HCT116 (cell line): ENCODE results near the gene CCDC82. TPM values are rescaled to one million over a fixed set of nuclear protein-coding genes. Genes with fewer than 3 reads are reported as not detected.

Source experiments
- ATAC-seq: fragments of 200-7000 bp; cut with Tn5 transposase; 2 replicates; pipeline ENCODE4 v1.9.1; 2020; ENCODE audit warnings: mild to moderate bottlenecking, moderate library complexity
- BruUV-seq: library from RNA; stranded (reverse); fragments of 400-500 nt; replicated peaks from 2 replicates; lab custom pipeline; 2021; lab: Mats Ljungman, UMichigan
- CTCF ChIA-PET: fragments of 300-600 bp; sonication (Branson Sonifier 250); formaldehyde crosslinking; loops from one replicate; lab custom pipeline; 2021; ENCODE audit warnings: antibody characterized with exemption; lab: Charles Lee
- POLR2A ChIA-PET: fragments of 300-600, 350-600 bp; sonication (Branson Sonifier 250); formaldehyde crosslinking; loops from one replicate; lab custom pipeline; 2021; ENCODE audit warnings: antibody characterized with exemption; lab: Charles Lee
- RAD21 ChIA-PET, 2 experiments: fragments of 300-600 bp; sonication (Branson Sonifier 250); formaldehyde crosslinking; loops; one replicate each; lab custom pipeline; 2023; ENCODE audit warnings: low total read pairs in 2 of 2; ENCODE audit not compliant: uncharacterized antibody in 2 of 2, unreplicated experiment in 2 of 2, low non-redundant PET in 1 of 2; lab: Charles Lee
- DNase-seq: peaks from one replicate; pipeline ENCODE4 v3.0.0-alpha.2; 2010; ENCODE audit warnings: low read depth, low spot score
- H2AFZ ChIP-seq: fragments of 200-600 bp; shearing (Covaris generic), sonication (generic); 2 replicates; pipeline ENCODE4 v1.6.1; 2017; ENCODE audit warnings: low read depth, mixed run types, mixed read lengths, antibody characterized with exemption, low read length; ENCODE audit not compliant: poor library complexity, severe bottlenecking
- H3K27ac ChIP-seq: 2 replicates; pipeline ENCODE4 v1.5.1; 2012; ENCODE audit warnings: low read depth, low read length
- H3K27me3 ChIP-seq: fragments of 200-600 bp; sonication (generic); 2 replicates; pipeline ENCODE4 v1.6.1; 2016; ENCODE audit warnings: mixed run types, low read length, mixed read lengths; ENCODE audit not compliant: insufficient read depth
- H3K36me3 ChIP-seq, 2 experiments: fragments of 200-500 bp in 1 of 2; fragments of 200-600 bp in 1 of 2; sonication (Bioruptor generic) in 1 of 2; sonication (generic) in 1 of 2; 2 replicates each; pipeline versions ENCODE4 v1.5.1 to v1.6.1; 2014 to 2016; ENCODE audit warnings: low read length in 2 of 2, inconsistent platforms in 1 of 2, mixed read lengths in 1 of 2, mixed run types in 1 of 2; ENCODE audit not compliant: insufficient read depth in 2 of 2, control insufficient read depth in 1 of 2
- H3K4me1 ChIP-seq, 2 experiments: fragments of 200-600 bp in 1 of 2; sonication (generic) in 1 of 2; 2 replicates each; pipeline versions ENCODE4 v1.5.1 to v1.6.1; 2012 to 2017; ENCODE audit warnings: low read length in 2 of 2, inconsistent platforms in 1 of 2, mild to moderate bottlenecking in 1 of 2, mixed read lengths in 1 of 2, mixed run types in 1 of 2, moderate library complexity in 1 of 2; ENCODE audit not compliant: insufficient read depth in 2 of 2, control insufficient read depth in 1 of 2
- H3K4me2 ChIP-seq: fragments of 200-600 bp; sonication (generic); 2 replicates; pipeline ENCODE4 v1.6.1; 2017; ENCODE audit warnings: mixed run types, low read length, mixed read lengths
- H3K4me3 ChIP-seq, 2 experiments: fragments of 200-600 bp in 1 of 2; sonication (generic) in 1 of 2; replicated peaks in 1 of 2; 2 replicates each; pipeline ENCODE4 v1.5.1; 2011 to 2016; ENCODE audit warnings: low read length in 2 of 2, control low read depth in 1 of 2, low read depth in 1 of 2, mild to moderate bottlenecking in 1 of 2, mixed read lengths in 1 of 2, mixed run types in 1 of 2
- H3K79me2 ChIP-seq: fragments of 200-600 bp; sonication (generic); 2 replicates; pipeline ENCODE4 v1.6.1; 2017; ENCODE audit warnings: mild to moderate bottlenecking, mixed run types, low read length, moderate library complexity, mixed read lengths; ENCODE audit not compliant: insufficient read depth
- H3K9ac ChIP-seq: fragments of 200-600 bp; sonication (generic); 2 replicates; pipeline ENCODE4 v1.6.1; 2016; ENCODE audit warnings: low read length, mixed read lengths
- H3K9me2 ChIP-seq: fragments of 200-600 bp; sonication (generic), shearing (Covaris generic); 2 replicates; pipeline ENCODE4 v1.6.1; 2017; ENCODE audit warnings: mixed run types, mild to moderate bottlenecking, moderate library complexity; ENCODE audit not compliant: insufficient read depth
- H3K9me3 ChIP-seq, 2 experiments: fragments of 200-500 bp in 1 of 2; fragments of 200-600 bp in 1 of 2; sonication (Bioruptor generic) in 1 of 2; sonication (generic) in 1 of 2; 2 replicates each; pipeline ENCODE4 v1.6.1; 2014 to 2017; ENCODE audit warnings: low read length in 2 of 2, mixed read lengths in 2 of 2, inconsistent platforms in 1 of 2, low read depth in 1 of 2, mild to moderate bottlenecking in 1 of 2, mixed run types in 1 of 2, moderate library complexity in 1 of 2; ENCODE audit not compliant: control insufficient read depth in 1 of 2, insufficient read depth in 1 of 2
- H4K20me1 ChIP-seq: fragments of 200-600 bp; sonication (generic), shearing (Covaris generic); 2 replicates; pipeline ENCODE4 v1.6.1; 2017; ENCODE audit warnings: mixed run types, mild to moderate bottlenecking, moderate library complexity; ENCODE audit not compliant: insufficient read depth
- CBX3 ChIP-seq: IDR thresholded peaks from 2 replicates; pipeline ENCODE4 v1.6.1; 2012; ENCODE audit warnings: low read depth
- CEBPB ChIP-seq: IDR thresholded peaks from 2 replicates; pipeline ENCODE4 v1.6.1; 2012; ENCODE audit warnings: low read depth
- EGR1 ChIP-seq: IDR thresholded peaks from 2 replicates; pipeline ENCODE4 v1.6.1; 2012; ENCODE audit warnings: low read depth
- ELF1 ChIP-seq: IDR thresholded peaks from 2 replicates; pipeline ENCODE4 v1.6.1; 2012; ENCODE audit warnings: low read depth, borderline replicate concordance
- JUND ChIP-seq: IDR thresholded peaks from 2 replicates; pipeline ENCODE4 v1.6.1; 2012
- MAX ChIP-seq: IDR thresholded peaks from 2 replicates; pipeline ENCODE4 v1.6.1; 2012
- REST ChIP-seq: IDR thresholded peaks from 2 replicates; pipeline ENCODE4 v1.6.1; 2012; ENCODE audit warnings: low read depth
- SIN3A ChIP-seq: IDR thresholded peaks from 2 replicates; pipeline ENCODE4 v1.6.1; 2012; ENCODE audit warnings: low read depth
- SP1 ChIP-seq: IDR thresholded peaks from 2 replicates; pipeline ENCODE4 v1.6.1; 2012; ENCODE audit warnings: low read depth
- YY1 ChIP-seq: IDR thresholded peaks from 2 replicates; pipeline ENCODE4 v1.6.1; 2011; ENCODE audit warnings: low read length, low read depth, moderate library complexity, mild to moderate bottlenecking; ENCODE audit not compliant: insufficient replicate concordance; ENCODE audit errors: extremely low read depth
- ZFX ChIP-seq: fragments of 450-650 bp; IDR thresholded peaks from 2 replicates; pipeline ENCODE4 v1.6.1; 2017
- intact Hi-C: fragments of 100-400 bp; cut with micrococcal nuclease; formaldehyde crosslinking; loops from 2 replicates; pipeline ENCODE4 v1.10.0; 2022
- total RNA-seq: library from RNA; stranded (reverse); gene quantifications from one replicate; pipeline ENCODE4 v1.2.1, GENCODE V29; 2021; ENCODE audit not compliant: unreplicated experiment
- TF ChIP-seq, protein P1 (sequence below), 3 experiments: fragments of 200-600 bp in 1 of 3; sonication (generic) in 1 of 3; IDR thresholded peaks in 2 of 3; conservative IDR thresholded peaks in 1 of 3; 2 replicates each; pipeline ENCODE4 v1.5.1; 2012 to 2017; ENCODE audit warnings: low read depth in 2 of 3, low read length in 2 of 3, antibody characterized with exemption in 1 of 3, borderline replicate concordance in 1 of 3, control low read depth in 1 of 3, mild to moderate bottlenecking in 1 of 3, mixed read lengths in 1 of 3, mixed run types in 1 of 3, moderate library complexity in 1 of 3; ENCODE audit not compliant: insufficient read depth in 1 of 3

Gene CCDC82
- total RNA-seq, 1 experiment from 2014 or later = 11.2 TPM

DNA sequence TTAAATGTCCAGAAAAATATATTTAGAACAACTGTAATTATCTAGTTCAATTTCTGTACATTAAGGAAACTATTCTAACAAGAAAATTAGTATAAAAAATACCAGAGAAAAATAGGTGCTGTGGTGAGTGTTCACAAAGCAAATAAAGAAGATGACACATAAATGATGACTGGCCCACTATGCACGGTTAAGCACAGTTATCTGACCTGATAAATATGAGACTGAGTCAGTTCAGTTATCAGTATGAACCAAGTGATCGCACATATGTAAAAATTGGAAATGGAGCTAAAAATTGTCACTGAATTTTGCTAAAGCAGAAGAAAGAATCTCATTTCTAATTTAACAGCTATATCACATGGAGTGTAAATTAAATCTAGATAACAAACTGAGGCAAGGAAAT lies 27.9 kb downstream of the CCDC82 start:
- Histone ChIP-seq H3K9me3 (no peaks in the 10 kb centered on the region), H3K4me3 (no peak overlapping the region), H2AFZ (no peak overlapping the region), H3K27me3 (no peaks in the 10 kb centered on the region), H3K79me2 (no peaks in the 10 kb centered on the region), H3K9me2 (no peaks in the 10 kb centered on the region), H3K4me2 (no peak overlapping the region), H4K20me1 (no peaks in the 10 kb centered on the region), H3K36me3 (peaks cover 0 to 3% of the 10 kb centered on the region in 2 experiments; a peak in 1 of 4 replicates), H3K27ac (no peak overlapping the region), H3K4me1 (no peaks in the 10 kb centered on the region), H3K9ac (no peak overlapping the region)
- CTCF ChIA-PET = no interaction called here
- RAD21 ChIA-PET = no interaction called here
- ATAC-seq (no peak), DNase-seq (no peak)
- intact Hi-C loops = no loop called here
- no TSS peak for BruUV-seq
- no peak for TF ChIP-seq CBX3
- no peak for TF ChIP-seq ZFX
- POLR2A ChIA-PET = no interaction called here

DNA sequence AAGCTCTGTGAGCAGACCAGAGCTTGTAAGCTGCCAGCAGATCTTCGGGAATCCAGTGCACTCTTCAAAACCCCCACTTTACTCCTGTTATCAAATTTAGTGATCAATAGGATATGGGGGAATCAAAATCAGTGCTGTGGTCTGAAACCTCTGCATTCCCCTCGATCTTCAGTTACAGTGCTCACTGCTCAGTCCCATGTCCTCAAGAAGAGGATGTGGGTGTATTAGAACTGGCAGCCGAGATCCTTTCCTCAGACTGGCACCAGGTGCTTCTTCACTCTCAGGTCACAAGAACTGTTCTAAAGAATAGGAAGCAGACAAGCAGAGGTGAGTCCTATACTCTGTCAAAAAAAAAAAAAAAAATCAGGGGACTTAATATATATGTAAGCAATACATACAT lies 31.4 kb downstream of the CCDC82 start:
- Histone ChIP-seq H2AFZ (no peak overlapping the region), H3K27me3 (no peaks in the 10 kb centered on the region), H3K27ac (no peak overlapping the region), H3K4me3 (no peak overlapping the region), H3K4me1 (no peaks in the 10 kb centered on the region), H4K20me1 (no peaks in the 10 kb centered on the region), H3K9me2 (no peaks in the 10 kb centered on the region), H3K9ac (no peak overlapping the region), H3K36me3 (no peaks in the 10 kb centered on the region), H3K4me2 (no peak overlapping the region)
- no TSS peak for BruUV-seq
- ATAC-seq (no peak), DNase-seq (no peak)
- RAD21 ChIA-PET = no interaction called here
- CTCF ChIA-PET = no interaction called here
- TF ChIP-seq REST (no peak), SP1 (no peak), YY1 (no peak), SIN3A (no peak), ZFX (no peak), EGR1 (no peak), CBX3 (no peak), CEBPB (no peak), JUND (no peak), MAX (no peak), ELF1 (no peak)
- TF ChIP-seq, protein P1, sequence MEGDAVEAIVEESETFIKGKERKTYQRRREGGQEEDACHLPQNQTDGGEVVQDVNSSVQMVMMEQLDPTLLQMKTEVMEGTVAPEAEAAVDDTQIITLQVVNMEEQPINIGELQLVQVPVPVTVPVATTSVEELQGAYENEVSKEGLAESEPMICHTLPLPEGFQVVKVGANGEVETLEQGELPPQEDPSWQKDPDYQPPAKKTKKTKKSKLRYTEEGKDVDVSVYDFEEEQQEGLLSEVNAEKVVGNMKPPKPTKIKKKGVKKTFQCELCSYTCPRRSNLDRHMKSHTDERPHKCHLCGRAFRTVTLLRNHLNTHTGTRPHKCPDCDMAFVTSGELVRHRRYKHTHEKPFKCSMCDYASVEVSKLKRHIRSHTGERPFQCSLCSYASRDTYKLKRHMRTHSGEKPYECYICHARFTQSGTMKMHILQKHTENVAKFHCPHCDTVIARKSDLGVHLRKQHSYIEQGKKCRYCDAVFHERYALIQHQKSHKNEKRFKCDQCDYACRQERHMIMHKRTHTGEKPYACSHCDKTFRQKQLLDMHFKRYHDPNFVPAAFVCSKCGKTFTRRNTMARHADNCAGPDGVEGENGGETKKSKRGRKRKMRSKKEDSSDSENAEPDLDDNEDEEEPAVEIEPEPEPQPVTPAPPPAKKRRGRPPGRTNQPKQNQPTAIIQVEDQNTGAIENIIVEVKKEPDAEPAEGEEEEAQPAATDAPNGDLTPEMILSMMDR (IDR thresholded peaks at IDR 0.05 in 2 of 3, conservative IDR thresholded peaks at IDR 0.05 in 1 of 3; ENCODE audit: borderline replicate concordance in 1 of 3, insufficient read depth in 1 of 3, low read depth in 2 of 3, low read length in 2 of 3) = no peak
- TF ChIP-seq, all 23 proteins: peak for 0
- H3K79me2 ChIP-seq = no peaks in the 10 kb centered on the region
- POLR2A ChIA-PET = no interaction called here
- H3K9me3 ChIP-seq = no peaks in the 10 kb centered on the region
- intact Hi-C loops = no loop called here
